ENCODE data around the gene ASIC3.
A peak's percentile ranks its signal among the peaks of the same experiment; 100 is the strongest.
"Not testable (repeated sequence)": the region's sequence is repeated elsewhere in the genome, so short reads cannot be mapped to it uniquely, and the experiment has no call there.

The ASIC3 gene

DNA sequence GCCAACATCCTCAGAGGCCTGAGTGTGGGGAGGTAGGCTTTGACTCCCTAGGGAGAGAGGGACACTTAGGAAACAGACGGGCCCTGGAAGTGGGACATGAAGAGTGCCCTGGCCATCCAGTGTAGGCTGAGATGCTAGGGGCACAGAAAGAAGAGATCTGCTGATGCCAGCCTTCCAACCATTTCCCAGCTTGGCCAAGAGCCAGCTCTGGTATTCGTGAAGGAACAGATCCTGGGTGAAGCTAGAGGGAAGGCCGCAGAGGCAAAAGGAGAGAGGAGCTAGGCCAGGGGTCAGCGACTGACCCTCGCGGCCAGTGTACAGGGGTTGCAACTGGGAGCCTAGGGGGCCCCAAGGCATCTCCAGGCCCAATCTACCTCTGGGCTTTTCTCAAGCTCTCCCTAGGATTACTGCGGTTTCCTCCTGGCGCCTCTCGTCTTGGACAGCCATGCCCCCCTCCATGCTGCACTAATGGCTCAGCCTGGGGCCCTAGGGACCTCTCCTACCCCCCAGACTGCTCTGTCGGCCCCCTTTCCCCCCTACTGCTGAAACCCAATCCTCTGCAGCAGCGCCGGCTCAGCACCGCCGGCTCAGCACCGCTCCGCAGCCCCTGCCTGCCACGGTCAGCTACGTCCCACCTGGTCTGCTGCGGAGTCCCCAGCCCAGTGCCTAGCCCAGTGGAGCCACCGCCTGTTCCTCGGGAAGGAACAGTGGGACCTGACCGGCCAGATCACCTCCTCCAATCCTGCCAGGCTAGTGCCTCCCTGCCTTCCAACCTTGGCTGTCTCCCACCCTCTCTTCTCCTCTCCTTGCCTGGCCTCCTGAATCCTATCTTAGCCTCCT lies at the start of gene ASIC3:
Gene ASIC3, plus strand, starts transcription at position 556 of the 840 bp plus-strand sequence. CDS start 355 bp downstream, outside the sequence.
- DNase-seq (ENCODE audit: low spot score): no peak

DNA sequence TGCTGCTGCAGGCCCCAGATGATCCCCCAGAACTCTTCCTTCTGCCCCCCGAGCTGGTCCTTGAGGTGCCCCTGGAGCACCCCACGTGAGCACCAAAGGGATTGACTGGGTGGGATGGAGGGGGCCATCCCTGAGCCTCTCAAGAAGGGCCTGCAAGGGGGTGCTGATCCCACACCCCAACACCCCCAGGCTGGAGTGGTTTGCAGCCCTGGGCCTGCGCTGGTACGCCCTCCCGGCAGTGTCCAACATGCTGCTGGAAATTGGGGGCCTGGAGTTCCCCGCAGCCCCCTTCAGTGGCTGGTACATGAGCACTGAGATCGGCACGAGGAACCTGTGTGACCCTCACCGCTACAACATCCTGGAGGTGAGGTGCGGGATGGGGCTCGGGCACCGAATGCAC lies 49.3 kb upstream of the ASIC3 start:
- DNase-seq (ENCODE audit: low spot score): no peak

DNA sequence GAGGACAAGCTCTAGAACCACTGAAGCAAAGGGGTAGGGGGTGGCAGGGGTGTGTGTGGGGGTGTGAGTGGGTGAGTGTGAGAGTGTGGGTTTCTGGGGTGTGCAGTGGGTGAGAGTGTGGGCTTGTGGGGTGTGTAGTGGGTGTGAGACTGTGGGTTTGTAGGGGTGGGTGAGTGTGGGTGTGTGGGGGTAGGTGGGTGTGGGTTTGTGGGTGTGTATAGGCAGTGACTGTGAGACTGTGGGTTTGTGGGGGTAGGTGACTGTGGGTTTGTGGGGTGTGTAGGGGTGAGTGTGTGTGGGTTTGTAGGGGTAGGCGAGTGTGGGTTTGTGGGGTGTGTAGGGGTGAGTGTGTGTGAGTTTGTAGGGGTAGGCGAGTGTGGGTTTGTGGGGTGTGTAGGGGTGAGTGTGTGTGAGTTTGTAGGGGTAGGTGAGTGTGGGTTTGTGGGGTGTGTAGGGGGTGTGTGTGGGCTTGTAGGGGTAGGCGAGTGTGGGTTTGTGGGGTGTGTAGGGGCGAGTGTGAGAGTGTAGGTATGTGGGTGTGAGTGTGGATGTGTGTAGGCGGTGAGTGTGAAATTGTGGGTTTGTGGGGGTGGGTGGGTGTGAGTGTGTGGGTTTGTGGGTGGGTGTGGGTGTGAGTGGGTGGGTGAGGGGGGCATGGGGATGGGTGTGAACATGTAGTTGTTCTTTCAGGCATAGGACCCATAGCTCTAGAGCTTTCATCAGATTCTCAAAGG lies 48.7 kb upstream of the ASIC3 start:
- DNase-seq (ENCODE audit: low spot score): no peak

DNA sequence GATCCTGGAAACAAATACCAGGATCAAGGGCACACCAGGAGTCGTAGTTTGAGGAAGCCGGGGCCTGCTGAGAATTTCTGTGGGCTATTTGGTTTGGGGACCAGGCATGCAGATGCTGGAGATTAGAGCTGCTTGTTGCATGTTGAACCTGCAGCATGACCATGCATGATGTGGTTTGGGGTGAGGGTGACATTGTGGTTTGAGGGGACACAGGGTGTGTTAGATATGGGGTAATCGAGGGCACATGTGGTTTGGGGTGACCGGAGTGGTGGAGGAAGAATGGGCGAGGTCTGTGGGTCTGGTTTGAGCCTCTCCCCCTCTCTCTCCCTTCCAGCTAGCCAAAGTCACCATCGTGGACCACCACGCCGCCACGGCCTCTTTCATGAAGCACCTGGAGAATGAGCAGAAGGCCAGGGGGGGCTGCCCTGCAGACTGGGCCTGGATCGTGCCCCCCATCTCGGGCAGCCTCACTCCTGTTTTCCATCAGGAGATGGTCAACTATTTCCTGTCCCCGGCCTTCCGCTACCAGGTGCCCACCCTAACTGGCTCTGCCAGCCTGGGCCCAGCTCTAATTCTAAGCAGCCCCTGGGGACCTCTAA lies 47.3 kb upstream of the ASIC3 start:
- no peak for DNase-seq (ENCODE audit: low spot score)

DNA sequence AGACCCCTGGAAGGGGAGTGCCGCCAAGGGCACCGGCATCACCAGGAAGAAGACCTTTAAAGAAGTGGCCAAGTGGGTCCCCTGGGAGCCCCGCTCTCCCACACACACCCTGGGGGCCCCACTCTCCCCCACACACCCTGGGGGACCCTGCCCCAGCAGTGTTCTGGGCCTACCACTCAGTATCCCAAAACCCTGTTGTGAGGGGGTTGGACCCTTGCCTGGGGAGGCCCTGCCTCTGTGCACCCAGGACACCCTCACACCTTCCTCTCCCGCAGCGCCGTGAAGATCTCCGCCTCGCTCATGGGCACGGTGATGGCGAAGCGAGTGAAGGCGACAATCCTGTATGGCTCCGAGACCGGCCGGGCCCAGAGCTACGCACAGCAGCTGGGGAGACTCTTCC lies 46.8 kb upstream of the ASIC3 start:
- no peak for DNase-seq (ENCODE audit: low spot score)

DNA sequence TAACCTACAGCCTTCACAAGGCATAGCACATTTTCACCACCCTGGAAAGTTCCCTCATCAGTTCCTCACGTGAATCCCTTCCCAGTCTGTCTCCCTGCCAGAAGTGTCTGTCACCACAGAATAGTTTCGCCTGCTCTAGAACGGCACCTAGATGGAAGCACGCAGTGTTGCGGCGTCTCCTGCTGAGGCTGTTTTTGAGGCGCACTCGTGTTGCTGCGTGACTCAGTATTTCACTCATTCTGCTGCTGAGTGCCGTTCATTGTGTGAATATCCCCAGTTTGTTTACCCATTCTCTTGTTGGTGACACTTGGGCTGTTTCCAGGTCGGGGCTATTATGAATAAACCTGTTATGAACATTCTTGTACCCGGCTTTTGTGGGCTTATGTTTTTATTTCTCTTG lies 44.8 kb upstream of the ASIC3 start:
- DNase-seq (ENCODE audit: low spot score): no peak

DNA sequence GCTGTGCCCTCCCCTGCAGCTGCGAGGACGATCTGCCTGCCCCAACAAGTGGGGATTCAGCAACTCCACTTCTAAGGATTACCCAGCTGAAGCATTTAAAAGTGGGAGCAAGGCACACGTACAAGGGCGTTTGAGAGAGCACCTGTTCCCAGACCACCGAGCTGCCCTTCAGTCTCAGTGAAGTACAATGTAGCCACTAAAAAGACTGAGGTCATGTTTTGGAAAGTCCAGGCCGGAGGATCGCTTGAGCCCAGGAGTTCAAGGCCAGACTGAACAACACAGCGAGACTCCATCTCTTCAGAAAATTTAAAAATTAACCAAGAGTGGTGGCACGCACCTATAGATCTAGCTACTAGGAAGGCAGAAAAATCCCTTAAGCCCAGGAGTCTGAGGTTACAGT lies 42.8 kb upstream of the ASIC3 start:
- DNase-seq (ENCODE audit: low spot score): no peak

DNA sequence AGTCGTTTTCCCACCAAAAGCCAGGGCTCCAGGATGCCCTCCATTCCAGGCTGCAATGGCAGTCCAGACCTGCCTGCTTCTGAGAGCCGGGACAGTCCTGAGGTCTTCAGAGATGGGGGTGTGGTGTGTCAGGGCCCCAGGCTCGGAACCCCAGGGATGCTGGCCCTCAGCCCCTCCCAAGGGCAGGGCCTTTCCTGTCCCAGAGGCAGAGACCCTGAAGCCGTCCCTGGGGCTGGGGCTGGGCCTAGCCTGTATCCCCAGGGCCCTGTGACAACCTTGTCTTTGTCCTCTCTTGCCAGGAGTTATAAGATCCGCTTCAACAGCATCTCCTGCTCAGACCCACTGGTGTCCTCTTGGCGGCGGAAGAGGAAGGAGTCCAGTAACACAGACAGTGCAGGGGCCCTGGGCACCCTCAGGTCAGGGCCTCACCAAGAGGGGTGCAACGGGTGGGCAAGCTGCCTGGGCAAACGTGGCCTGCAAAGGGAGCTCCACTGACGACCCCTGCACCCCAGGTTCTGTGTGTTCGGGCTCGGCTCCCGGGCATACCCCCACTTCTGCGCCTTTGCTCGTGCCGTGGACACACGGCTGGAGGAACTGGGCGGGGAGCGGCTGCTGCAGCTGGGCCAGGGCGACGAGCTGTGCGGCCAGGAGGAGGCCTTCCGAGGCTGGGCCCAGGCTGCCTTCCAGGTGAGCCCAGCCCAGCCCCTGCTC lies 41.6 kb upstream of the ASIC3 start:
- DNase-seq (ENCODE audit: low spot score): no peak

DNA sequence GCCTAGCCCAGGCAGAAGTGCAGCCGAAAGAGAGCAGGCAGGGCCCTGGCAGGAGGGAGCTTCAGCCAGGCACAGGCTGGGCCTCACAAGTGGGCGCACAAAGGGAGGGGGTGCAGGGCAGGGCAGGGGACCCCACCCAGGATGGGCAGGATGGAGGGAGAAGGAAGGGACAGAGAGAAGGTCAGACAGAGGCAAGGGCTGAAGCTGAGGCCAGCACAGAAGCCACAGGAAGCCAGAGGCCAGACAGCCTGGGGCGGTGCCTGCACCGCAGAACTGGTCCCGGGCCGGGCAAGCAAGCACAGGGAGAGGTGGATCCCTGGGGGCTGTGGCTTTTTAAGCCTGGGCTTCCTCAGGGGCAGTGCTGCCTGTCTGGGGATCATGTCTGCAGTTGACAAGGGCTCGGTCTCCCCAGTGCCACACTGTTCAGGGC lies 40.8 kb upstream of the ASIC3 start:
- no peak for DNase-seq (ENCODE audit: low spot score)

DNA sequence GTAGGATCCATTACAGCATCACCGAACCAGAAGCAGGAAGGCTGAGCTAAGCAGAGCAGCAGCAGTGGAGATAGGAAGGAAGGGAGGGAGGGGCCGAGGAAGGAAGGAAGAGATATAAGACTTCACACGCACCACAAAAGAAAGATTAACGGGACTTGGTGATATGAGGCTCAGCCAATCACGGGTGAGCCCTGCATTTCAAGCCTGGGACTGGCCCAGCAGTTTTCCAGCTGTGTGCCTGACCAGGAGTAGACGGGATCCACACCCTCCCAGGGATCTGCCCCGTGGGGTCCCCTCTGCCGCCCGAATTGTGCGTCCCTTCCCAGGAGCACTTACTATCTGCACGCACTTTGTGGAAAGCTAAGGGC lies 40.2 kb upstream of the ASIC3 start:
- no peak for DNase-seq (ENCODE audit: low spot score)

DNA sequence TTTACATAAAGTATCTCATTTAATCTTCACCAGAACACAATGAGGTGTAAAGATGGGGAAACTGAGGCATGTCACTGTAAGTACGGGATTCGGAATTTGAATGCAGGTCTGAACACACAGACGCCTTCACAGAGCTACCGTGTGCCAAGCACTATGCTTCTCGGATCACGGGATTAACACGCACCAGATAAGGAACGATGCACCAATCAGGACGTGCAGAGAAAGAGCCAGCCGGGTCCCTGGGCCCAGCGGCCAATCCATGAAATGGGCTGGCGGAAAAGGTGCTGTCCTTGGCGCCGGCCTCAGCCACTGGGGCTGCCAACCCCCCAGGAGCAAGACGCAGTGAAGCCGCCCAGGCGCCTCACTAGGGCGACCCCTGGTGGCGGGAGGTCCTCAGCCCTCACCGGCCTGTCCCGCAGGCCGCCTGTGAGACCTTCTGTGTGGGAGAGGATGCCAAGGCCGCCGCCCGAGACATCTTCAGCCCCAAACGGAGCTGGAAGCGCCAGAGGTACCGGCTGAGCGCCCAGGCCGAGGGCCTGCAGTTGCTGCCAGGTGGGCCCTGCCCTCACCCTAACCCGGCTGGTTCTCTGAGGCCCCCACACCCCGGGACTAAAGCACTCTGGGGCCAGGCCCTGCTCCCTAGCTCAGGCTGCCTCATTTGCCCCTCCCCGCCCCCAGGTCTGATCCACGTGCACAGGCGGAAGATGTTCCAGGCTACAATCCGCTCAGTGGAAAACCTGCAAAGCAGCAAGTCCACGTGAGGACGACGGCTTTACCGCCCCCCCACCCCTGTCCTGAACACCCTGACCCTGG lies 39.6 kb upstream of the ASIC3 start:
- peak; percentile 94 for DNase-seq (ENCODE audit: low spot score)

DNA sequence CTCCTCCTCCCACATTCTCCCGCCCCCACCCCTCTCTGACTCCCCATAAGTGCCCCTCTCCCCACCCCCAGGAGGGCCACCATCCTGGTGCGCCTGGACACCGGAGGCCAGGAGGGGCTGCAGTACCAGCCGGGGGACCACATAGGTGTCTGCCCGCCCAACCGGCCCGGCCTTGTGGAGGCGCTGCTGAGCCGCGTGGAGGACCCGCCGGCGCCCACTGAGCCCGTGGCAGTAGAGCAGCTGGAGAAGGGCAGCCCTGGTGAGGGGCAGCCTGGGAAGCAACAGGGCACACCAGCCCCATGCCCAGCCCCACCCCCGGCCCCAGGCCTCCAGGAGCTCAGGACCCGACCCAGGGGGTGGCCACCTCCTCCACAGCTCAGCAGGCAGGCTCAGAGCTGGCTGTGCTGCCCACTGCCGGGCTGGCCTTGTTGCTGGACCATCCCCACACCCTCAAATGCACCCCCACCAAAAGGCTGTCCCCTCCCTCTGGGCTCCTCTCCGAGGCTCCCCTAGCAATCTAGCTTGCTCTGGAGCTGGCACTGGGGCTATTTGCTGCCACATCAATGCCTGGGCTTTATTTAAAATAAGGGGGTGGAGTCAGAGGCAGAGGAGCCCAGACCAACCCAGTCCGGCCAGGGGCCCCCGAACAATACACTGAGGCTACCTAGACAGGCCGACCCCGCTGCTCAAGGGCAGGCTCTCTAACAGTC lies 38.8 kb upstream of the ASIC3 start:
- peak; percentile 65 for DNase-seq (ENCODE audit: low spot score)

DNA sequence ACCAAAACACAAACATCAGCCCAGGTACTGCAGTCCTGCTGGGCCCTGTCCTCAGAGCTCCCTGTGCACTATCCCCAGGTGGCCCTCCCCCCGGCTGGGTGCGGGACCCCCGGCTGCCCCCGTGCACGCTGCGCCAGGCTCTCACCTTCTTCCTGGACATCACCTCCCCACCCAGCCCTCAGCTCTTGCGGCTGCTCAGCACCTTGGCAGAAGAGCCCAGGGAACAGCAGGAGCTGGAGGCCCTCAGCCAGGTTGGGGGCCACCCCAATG lies 38.4 kb upstream of the ASIC3 start:
- no peak for DNase-seq (ENCODE audit: low spot score)

DNA sequence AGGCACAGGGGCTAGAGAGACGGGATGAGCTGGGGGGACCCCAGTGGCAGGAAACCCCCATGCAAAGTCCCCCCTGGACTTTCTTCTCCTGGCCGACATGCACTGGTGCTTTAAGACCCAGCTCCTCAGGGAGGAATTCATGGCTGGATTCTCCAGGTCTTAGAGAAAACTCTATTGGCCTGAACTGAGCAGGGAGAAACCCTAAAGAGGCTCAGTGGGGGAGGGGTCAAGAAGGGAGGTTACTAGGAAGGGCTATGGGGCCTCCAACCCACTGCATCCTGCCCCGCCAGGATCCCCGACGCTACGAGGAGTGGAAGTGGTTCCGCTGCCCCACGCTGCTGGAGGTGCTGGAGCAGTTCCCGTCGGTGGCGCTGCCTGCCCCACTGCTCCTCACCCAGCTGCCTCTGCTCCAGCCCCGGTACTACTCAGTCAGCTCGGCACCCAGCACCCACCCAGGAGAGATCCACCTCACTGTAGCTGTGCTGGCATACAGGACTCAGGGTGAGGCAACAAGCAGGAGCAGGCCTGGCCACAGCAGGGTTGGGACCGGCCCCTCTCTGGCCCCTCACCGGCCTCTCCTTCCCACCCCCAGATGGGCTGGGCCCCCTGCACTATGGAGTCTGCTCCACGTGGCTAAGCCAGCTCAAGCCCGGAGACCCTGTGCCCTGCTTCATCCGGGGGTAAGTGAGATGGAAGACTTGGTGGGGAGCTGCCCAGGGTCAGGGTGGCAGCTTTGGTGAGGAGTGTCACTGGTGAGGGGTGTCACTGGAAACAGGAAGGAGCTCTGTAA lies 37.8 kb upstream of the ASIC3 start:
- DNase-seq (ENCODE audit: low spot score): no peak

DNA sequence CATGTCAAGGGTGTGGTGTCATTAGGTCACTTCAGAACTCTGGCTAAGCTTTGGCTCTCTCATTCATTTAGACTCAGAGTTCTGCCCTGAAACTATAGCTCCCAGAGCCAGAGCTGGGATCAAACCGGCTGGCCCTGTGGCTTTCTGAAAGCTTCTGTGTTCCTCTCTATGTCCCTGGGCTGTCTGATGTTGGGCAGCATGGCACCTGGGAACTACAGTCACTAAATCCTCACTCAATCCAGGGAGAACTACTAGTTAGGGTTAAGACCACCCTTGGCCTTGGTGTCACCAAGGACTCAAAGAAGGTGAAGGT lies 37.3 kb upstream of the ASIC3 start:
- DNase-seq (ENCODE audit: low spot score): no peak

DNA sequence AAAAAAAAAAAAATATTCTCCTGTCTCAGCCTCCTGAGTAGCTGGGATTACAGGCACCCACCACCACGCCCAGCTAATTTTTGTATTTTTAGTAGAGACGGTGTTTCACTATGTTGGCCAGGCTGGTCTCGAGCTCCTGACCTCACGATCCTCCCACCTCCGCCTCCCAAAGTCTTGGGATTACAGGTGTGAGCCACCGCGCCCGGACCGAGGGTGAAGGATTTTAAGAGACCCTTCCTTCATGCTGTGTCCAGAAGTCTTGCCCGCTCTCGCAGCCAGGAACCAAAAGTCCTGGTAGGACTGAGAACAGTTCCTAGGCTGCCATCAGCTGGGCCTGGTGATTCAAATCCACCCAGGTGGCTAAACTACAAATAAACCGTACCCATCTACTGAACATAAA lies 36.7 kb upstream of the ASIC3 start:
- DNase-seq (ENCODE audit: low spot score): not testable (repeated sequence)

DNA sequence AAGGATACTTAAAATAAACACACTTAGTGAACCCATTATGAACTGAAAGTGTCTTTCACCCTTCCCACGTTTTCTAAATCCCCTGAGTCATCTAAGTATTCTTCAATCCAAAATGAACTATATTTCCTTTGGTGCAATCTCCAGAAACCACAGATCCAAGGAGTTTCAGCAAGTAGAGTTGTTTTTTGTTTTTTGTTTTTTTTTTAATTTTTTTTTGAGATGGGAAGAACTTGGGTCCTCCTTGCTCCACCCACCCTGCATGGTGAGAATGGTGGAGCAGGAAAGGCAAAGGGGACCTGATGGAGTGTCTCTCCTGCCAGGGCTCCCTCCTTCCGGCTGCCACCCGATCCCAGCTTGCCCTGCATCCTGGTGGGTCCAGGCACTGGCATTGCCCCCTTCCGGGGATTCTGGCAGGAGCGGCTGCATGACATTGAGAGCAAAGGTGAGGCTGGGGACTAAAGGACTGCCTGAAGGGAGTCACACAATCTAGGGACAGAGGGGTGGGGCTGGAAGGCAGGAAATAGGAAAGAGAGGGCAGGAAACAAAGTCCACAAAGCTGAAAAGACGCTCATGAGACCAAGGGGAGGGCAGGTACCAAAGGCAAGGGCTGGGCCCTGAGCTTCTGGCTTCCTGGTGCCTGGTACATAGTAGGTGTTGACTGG lies 36.2 kb upstream of the ASIC3 start:
- peak; percentile 84 for DNase-seq (ENCODE audit: low spot score)

DNA sequence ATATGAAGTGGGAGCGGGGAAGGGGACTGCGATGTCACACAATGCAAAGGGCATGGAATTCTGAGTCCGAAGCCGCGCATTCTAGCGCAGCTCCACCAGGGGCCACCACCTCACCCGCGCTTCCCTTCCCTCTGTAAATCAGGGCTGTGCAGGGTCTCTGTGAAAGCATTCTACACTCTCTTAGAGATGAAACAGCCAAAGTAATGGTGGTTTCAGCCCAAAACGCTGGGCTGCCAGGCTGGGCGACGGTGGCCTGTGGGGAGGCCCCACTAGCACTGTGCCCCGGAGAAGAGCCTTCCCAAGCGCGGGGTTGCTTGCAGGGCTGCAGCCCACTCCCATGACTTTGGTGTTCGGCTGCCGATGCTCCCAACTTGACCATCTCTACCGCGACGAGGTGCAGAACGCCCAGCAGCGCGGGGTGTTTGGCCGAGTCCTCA lies 35.4 kb upstream of the ASIC3 start:
- peak; percentile 94 for DNase-seq (ENCODE audit: low spot score)

DNA sequence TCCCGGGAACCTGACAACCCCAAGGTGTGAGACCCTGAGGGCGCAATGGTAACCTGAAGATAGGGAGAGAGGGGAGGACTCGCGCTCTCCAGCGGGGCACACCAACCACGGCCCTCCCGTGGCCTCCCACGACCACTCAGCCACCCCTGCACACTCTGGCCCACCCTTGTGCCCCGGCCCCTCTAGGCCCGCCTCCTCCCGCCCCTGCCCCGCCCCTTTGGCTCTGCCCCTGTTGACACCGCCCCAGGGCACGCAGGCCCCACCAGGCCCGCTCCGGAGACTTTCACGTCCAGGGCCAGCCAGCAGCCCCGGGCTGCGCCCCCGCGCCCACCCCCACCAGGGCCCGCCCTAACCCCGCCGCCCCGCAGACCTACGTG lies 35.0 kb upstream of the ASIC3 start:
- no peak for DNase-seq (ENCODE audit: low spot score)

Measured in HuH-7 (cell line).